Prostate gland (tissue), 2 donors: ENCODE measurements around the gene IFNLR1. TPM values are rescaled to one million over a fixed set of nuclear protein-coding genes. Genes with fewer than 3 reads are reported as not detected.

Experiments
- DNase-seq: peaks from one replicate; pipeline ENCODE4 v3.0.0-alpha.2; 2019; ENCODE audit warnings: low spot score
- H3K27ac ChIP-seq, 2 donors: fragments of 200-600 bp; sonication (generic); 2 replicates each; pipeline ENCODE4 v1.5.1; 2017 to 2019
- H3K27me3 ChIP-seq: fragments of 200-600 bp; sonication (generic); replicated peaks from 2 replicates; pipeline ENCODE4 v1.5.1; 2019; ENCODE audit not compliant: insufficient read depth
- H3K36me3 ChIP-seq, 2 donors: fragments of 200-600 bp; sonication (generic); 1 replicate in 1 of 2; 2 replicates in 1 of 2; pipeline versions ENCODE4 v1.5.1 to v1.8.1; 2017 to 2019
- H3K4me1 ChIP-seq: fragments of 200-600 bp; sonication (generic); replicated peaks from 2 replicates; pipeline ENCODE4 v1.5.1; 2019
- H3K4me3 ChIP-seq, 2 donors: fragments of 200-600 bp; sonication (generic); 2 replicates each; pipeline ENCODE4 v1.5.1; 2017 to 2019
- H3K9me3 ChIP-seq: fragments of 200-600 bp; sonication (generic); 2 replicates; pipeline ENCODE4 v1.5.1; 2017
- CTCF ChIP-seq, 4 experiments: fragments of 200-600 bp in 2 of 4; fragments of 450-650 bp in 2 of 4; sonication (generic) in 2 of 4; IDR thresholded peaks; 1 replicate in 3 of 4; 2 replicates in 1 of 4; pipeline ENCODE4 v1.5.1; 2016 to 2019; ENCODE audit warnings: antibody characterized with exemption in 4 of 4, mild to moderate bottlenecking in 2 of 4, moderate library complexity in 2 of 4
- POLR2A ChIP-seq: fragments of 450-650 bp; IDR thresholded peaks from one replicate; pipeline ENCODE4 v1.6.1; 2016; ENCODE audit warnings: antibody characterized with exemption, mild to moderate bottlenecking
- POLR2AphosphoS5 ChIP-seq: sonication (generic); formaldehyde crosslinking; IDR thresholded peaks from one replicate; pipeline ENCODE4 v1.6.1; 2017; ENCODE audit warnings: antibody characterized with exemption
- WGBS: methylation state at CpG from one replicate; pipeline ENCODE4 v1.1.5; 2018; 5-methylcytosine and 5-hydroxymethylcytosine counted together
- intact Hi-C: fragments of 100-400 bp; cut with DNase I; formaldehyde crosslinking; loops from one replicate; pipeline ENCODE4 v1.14.2; 2022
- total RNA-seq, 2 donors: library from RNA; depleted of rRNA; stranded (reverse); fragments of >200 nt; gene quantifications; one replicate each; pipeline ENCODE4 v1.1.0, GENCODE V29; 2016

Gene IFNLR1
- total RNA-seq, 2 donors from 2014 or later, result 6.6 to 9.2 TPM

- no peak for TF ChIP-seq POLR2AphosphoS5
- TF ChIP-seq CTCF (IDR thresholded peaks at IDR 0.05), result no peak
- TF ChIP-seq POLR2A, result no peak
- no peaks in the 10 kb centered on the region for H3K9me3 ChIP-seq
- no peaks in the 10 kb centered on the region for H3K27me3 ChIP-seq
- H3K36me3 ChIP-seq, result no peaks in the 10 kb centered on the region
- peak; percentile 30 for DNase-seq
- WGBS, result 51% methylated on average over 12 of the region's 12 CpGs
- peak overlapping the region in 1 of 2 donors; percentile 63 for H3K27ac ChIP-seq
- intact Hi-C loops, result loop anchor here (10.0 kb wide), 1 partner anchor 109 kb away; the partner anchor contains the start of gene GRHL3
- peaks cover 11% of the 10 kb centered on the region for H3K4me1 ChIP-seq
- no peak overlapping the region for H3K4me3 ChIP-seq
These were observed 19.0 kb upstream of the IFNLR1 start for GRCh38 chr1:24206083-24206464.

DNA sequence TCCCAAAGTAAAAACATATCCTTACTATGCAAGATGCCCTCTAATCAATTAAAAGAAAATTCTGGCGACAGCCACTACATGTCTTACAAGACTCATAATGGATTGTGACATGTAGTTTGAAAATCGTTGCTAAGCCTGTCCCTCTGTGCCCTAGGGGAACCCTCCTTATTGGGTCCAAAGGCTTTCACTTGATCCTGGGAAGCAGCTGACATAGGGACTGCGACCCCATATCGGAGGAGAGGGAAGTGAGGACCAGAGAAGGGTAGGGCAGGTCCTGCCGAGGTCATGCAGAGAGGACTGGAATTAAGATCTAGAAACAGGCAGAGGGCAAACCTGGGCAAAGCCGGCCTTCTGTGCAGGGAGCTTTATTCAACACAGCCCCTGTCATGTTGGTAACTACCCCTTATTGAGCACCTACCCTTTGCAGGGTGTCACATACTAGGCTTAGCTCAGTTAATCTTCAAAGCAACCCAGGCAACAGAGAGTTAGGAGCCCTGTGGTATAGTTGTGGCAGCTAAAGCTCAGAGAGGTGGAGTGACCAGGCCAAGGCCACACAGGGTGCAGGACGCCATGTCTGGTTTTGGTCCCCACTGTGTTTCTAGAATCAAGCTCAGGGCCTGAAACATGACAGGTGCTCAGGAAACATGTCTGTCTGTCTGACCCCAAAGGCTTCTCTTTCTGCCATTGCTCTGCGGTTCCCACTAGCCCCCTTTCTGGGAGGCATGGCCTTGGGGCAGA lies 18.4 kb upstream of the IFNLR1 start:
- no peaks in the 10 kb centered on the region for H3K9me3 ChIP-seq
- H3K27ac ChIP-seq, result peak overlapping the region in 1 of 2 donors; percentile 63
- H3K4me1 ChIP-seq, result peaks cover 11% of the 10 kb centered on the region
- H3K4me3 ChIP-seq, result no peak overlapping the region
- no peak for TF ChIP-seq CTCF (IDR thresholded peaks at IDR 0.05)
- no peak for TF ChIP-seq POLR2AphosphoS5
- TF ChIP-seq POLR2A, result no peak
- WGBS, result 79% methylated on average over 8 of the region's 8 CpGs
- no peaks in the 10 kb centered on the region for H3K27me3 ChIP-seq
- H3K36me3 ChIP-seq, result no peaks in the 10 kb centered on the region
- no peak for DNase-seq
- intact Hi-C loops, result loop anchor here (10.0 kb wide), 1 partner anchor 109 kb away; the partner anchor contains the start of gene GRHL3

GRCh38 chr1:24204116-24204515 lies 17.0 kb upstream of the IFNLR1 start:
- H3K27ac ChIP-seq, result peak overlapping the region in 1 of 2 donors; percentile 84

DNA sequence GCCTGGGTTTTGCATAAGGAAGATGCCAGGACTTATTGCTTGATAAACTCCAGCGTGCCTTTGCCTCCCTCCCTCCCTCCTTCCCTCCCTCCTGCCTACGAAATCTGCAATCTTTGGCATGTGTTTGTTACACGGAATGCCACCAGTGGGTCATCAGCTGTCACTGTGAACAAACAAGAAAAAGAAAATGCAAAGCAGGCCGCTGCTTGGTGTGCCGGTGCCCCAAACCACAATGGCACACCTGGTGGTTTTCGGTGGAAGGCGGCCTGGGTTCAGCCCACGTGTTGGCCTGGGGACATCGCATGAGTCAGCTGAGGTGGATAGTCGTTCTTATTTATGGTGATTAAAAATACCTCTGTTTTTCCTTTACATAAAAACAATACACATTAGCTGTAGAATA lies 16.3 kb upstream of the IFNLR1 start:
- H3K27ac ChIP-seq, result peak overlapping the region; percentile 67 to 84
- peaks cover 11% of the 10 kb centered on the region for H3K4me1 ChIP-seq
- intact Hi-C loops, result loop anchor here (10.0 kb wide), 1 partner anchor 111 kb away; the partner anchor contains the start of gene GRHL3
- H3K4me3 ChIP-seq, result no peak overlapping the region
- WGBS, result 32% methylated on average over 10 of the region's 10 CpGs
- H3K36me3 ChIP-seq, result no peaks in the 10 kb centered on the region
- DNase-seq, result peak; percentile 71
- no peaks in the 10 kb centered on the region for H3K9me3 ChIP-seq
- TF ChIP-seq CTCF (IDR thresholded peaks at IDR 0.05) (peak in 2 of 4 experiments; percentile 28 to 42), POLR2AphosphoS5 (peak; percentile 61), POLR2A (no peak)
- no peaks in the 10 kb centered on the region for H3K27me3 ChIP-seq

More at GRCh38 chr1:24204116-24204515, 17.0 kb upstream of the IFNLR1 start:
- TF ChIP-seq CTCF (IDR thresholded peaks at IDR 0.05), result no peak
- no peak for TF ChIP-seq POLR2AphosphoS5
- no peak for TF ChIP-seq POLR2A
- intact Hi-C loops, result loop anchor here (10.0 kb wide), 1 partner anchor 111 kb away; the partner anchor contains the start of gene GRHL3
- peaks cover 11% of the 10 kb centered on the region for H3K4me1 ChIP-seq
- no peaks in the 10 kb centered on the region for H3K9me3 ChIP-seq
- 85% methylated on average over 8 of the region's 8 CpGs for WGBS
- no peaks in the 10 kb centered on the region for H3K27me3 ChIP-seq
- no peaks in the 10 kb centered on the region for H3K36me3 ChIP-seq
- H3K4me3 ChIP-seq, result no peak overlapping the region
- DNase-seq, result no peak
